Measurements from ENCODE around the gene MATK.
"Not testable (repeated sequence)": the region's sequence is repeated elsewhere in the genome, so short reads cannot be mapped to it uniquely, and the experiment has no call there.

Gene MATK

GRCh38 chr19:3785938-3786824, at the start of gene MATK:
Gene MATK (minus strand): TSS chr19:3786381. CDS start chr19:3785135, 1,246 bp downstream.
- DNase-seq: peak; percentile 14

- DNase-seq: no peak
These were observed 48.9 kb upstream of the MATK start for GRCh38 chr19:3835055-3835435.

- no peak for DNase-seq
These were observed 48.3 kb upstream of the MATK start for GRCh38 chr19:3834349-3835054.

GRCh38 chr19:3833578-3834348, 47.6 kb upstream of the MATK start:
- DNase-seq: no peak

- no peak for DNase-seq
These were observed 45.8 kb upstream of the MATK start for GRCh38 chr19:3832001-3832400.

GRCh38 chr19:3831601-3832000, 45.4 kb upstream of the MATK start:
- DNase-seq: no peak

- DNase-seq: no peak
These were observed 44.7 kb upstream of the MATK start for GRCh38 chr19:3830621-3831589.

GRCh38 chr19:3827306-3827705, 41.1 kb upstream of the MATK start:
- no peak for DNase-seq

- DNase-seq: no peak
These were observed 40.0 kb upstream of the MATK start for GRCh38 chr19:3826163-3826562.

- DNase-seq: no peak
These were observed 39.2 kb upstream of the MATK start for GRCh38 chr19:3825286-3825956.

- DNase-seq: no peak
These were observed 37.2 kb upstream of the MATK start for GRCh38 chr19:3823350-3823713.

- no peak for DNase-seq
These were observed 36.6 kb upstream of the MATK start for GRCh38 chr19:3822683-3823349.

- peak; percentile 90 for DNase-seq
These were observed 35.7 kb upstream of the MATK start for GRCh38 chr19:3821857-3822364.

GRCh38 chr19:3821156-3821555, 35.0 kb upstream of the MATK start:
- DNase-seq: no peak

- no peak for DNase-seq
These were observed 33.8 kb upstream of the MATK start for GRCh38 chr19:3819989-3820388.

- no peak for DNase-seq
These were observed 32.7 kb upstream of the MATK start for GRCh38 chr19:3818918-3819317.

- DNase-seq: peak; percentile 29
These were observed 32.3 kb upstream of the MATK start for GRCh38 chr19:3818466-3818865.

GRCh38 chr19:3817761-3818160, 31.6 kb upstream of the MATK start:
- no peak for DNase-seq

- DNase-seq: no peak
These were observed 30.5 kb upstream of the MATK start for GRCh38 chr19:3816566-3817218.

GRCh38 chr19:3816148-3816547, 30.0 kb upstream of the MATK start:
- not testable (repeated sequence) for DNase-seq
